NCI-H345 (cell line): ENCODE measurements around the gene FAM209A.
A peak's percentile ranks its signal among the peaks of the same experiment; 100 is the strongest.
"Not testable (repeated sequence)": the region's sequence is repeated elsewhere in the genome, so short reads cannot be mapped to it uniquely, and the experiment has no call there.

Experiments used
- DNase-seq: peaks from one replicate; lab custom pipeline; 2025; lab: John Stamatoyannopoulos, UW

The FAM209A gene

DNA sequence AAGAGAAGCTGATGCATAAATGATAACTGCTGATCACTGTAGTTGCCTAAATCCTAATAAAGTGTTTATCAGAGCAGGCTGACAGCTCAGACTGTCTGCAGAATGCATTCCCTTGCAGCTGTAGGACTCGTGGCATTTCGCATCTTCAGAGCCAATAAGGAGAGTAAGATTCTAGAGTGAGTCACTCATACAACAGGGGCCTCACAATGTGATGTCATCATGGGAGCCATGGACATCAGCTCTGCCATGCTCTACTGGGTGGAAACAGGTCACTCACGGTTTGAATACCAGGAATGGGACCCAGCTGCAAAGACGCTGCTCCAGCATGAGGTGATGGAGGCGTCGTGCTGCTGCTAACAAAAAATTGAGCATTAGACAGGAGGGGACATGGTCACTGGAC is 15.9 kb downstream of the FAM209A start:
- DNase-seq: no peak

DNA sequence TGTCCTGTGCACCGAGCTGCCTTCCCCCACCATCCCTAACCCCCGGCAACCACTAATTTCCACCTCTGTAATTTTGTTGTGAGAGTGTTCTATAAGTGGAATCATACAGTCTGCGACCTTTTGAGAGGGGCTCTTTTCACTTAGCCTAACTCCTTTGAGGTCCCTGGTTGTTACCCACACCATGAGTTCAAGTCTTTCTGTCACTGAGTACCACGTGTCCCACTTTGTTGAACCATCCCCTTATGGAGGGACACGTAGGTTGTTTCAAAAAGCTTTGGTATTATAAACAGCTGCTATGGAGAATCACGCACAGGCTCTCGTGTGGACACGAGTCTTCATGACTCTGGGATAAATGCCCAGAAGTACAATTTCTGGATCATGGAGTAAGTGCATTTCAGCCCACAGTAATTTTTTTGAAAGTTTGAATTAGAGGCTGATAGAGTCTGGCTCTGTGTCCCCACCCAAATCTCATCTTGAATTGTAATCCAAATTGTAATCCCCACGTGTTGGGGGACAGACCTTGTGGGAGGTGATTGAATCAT is 18.0 kb downstream of the FAM209A start:
- no peak for DNase-seq

DNA sequence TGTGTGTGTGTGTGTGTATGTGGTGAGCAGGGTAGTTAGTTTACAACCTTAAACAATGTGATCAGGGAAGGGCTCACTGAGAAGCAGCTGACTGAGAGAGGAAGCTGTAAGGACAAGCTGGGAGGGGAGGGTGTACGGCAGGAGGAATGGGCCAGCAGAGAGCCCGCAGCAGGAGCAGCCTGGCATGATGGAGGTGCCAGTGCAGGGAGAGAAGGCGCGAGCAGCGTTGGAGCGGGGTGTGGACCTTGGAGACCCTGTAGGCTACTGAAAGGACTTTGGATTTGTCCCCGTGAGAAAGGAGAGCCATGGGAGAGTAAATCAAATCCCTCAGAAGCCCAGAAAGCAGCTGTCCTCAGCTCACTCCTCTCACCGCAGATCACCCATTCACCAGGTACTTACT is 27.0 kb downstream of the FAM209A start:
- DNase-seq: no peak

DNA sequence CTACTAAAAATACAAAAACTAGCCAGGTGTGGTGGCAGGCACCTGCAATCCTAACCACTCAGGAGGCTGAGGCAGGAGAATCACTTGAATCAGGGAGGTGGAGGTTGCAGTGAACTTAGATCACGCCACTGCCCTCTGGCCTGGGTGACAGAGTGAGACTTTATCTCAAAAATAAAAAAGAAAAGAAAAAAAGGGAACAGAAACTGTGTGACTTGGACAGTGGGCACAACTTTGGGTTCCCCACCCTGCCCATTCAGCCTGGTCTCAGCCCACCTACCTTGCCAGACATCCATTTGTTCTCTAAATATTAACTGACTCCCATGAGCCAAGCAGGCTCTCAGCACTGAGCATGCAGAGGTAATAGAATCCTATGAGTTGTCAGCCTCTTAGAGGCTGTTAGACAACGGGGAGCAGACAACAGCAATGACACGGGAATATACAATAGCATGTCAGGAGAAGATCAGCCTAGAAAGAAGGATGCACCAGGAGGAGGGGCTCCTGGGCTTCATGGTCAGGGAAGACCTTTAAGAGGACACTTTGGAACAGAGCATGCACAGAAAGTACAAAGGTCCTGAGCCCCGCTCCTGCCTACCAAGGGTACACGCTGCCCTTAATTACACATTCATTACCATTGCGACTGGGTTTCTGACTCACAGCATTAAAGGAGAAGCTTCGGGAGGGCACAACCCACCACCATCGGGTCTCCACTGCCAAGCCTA is 28.5 kb downstream of the FAM209A start:
- DNase-seq: peak; percentile 35

DNA sequence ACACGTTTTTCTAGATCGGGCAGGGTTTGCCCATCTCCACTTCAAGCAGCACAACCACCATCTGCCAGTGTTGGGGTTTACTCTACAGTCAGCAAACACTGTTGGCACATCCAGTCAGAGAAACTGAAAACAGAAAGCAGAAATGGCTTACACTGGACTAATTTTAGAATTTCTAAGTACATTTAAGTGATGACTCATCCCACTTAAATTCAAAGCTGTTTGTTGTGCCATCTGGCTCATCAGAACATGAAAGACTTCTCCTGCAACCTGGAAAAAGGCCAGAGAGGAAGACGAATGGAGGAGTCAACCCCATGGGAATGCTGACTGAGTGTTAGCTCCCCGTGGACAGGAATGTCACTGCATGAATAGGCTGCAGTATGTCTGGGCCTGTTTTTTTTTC is 30.3 kb downstream of the FAM209A start:
- peak; percentile 99 for DNase-seq

DNA sequence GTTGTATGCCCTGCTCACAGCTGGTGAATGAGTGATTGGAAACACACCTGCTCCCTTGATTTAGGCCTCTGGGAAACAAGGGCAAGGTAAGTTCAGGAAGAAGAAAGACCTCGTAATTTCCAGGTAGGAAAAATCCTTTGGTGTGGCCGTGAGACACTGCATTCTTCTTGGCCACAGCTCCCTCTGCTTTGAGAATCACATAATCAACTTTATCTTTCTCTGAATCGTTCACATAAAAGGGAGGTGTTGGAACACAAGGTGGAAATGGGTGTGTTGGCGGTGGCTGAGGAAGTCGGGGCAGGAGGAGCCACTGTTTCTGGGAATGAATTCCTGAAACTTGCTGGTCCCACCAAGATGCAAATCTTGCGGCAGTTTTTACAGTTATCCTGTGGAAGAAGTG is 34.4 kb downstream of the FAM209A start:
- no peak for DNase-seq

DNA sequence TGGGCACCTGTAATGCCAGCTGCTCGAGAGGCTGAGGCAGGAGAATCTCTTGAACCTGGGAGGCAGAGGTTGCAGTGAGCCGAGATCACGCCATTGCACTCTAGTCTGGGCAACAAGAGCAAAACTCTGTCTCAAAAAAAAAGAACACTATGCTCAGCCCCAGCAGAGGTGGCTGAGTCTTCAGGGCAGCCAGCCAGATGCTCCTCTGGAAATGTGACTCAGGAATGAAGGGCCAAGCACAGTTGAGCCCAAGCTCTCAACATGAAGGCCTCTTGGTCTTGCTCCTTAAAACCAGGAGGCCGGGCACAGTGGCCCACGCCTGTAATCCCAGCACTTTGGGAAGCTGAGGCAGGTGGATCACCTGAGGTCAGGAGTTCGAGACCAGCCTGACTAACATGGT is 40.0 kb downstream of the FAM209A start:
- DNase-seq: not testable (repeated sequence)

DNA sequence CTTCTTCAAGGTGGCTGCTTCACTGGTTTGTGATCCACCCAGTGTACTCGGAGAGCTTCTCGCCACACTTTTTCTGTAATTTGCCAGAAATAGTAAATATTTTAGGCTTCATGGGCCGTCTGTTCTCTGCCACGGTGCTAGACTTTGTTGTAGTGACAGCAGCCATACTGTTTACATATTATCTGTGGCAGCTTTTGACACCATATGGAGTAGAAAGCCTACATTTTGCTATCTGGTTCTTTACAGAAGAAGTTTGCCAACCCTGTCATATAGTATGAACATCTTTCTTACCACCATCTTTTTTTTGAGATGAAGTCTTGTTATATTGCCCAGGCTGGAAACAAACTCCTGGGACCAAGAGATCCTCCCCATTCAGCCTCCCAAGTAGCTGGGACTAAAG is 41.0 kb downstream of the FAM209A start:
- no peak for DNase-seq

DNA sequence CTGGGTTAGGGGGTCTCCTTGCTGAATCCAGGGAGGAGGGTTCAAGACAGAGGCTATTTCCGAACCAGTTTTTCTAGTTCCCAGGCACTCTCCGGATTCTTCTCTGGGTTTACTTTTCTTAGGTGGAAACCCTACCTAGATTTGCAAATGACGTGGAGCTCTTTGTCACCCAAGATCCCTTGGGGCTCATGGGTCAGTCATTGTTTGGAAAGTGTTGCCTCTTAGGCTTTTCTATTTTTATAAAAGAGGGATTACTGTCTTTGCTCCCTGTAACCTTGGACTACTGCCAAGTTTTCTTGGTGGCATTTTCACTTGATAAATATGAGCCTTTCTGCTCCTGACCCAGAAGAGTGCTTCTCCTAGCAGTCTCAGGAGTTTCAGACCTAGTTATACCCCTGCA is 42.1 kb downstream of the FAM209A start:
- peak; percentile 77 for DNase-seq

DNA sequence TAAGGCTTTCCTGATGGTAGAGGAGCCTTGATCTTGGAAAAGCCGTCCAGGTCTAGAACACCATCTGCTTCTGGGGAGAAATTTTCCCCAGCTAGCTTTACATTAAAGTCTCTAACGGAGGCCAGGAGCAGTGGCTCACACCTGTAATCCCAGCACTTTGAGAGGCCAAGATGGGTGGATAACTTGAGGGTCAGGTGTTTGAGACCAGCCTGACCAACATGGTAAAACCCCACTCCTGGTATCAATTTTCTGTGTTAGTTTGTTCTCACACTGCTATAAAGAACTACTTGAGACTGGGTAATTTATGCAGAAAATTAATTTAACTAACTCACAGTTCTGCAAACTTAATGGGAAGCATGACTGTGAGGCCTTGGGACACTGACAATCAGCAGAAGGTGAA is 46.3 kb downstream of the FAM209A start:
- DNase-seq: no peak

DNA sequence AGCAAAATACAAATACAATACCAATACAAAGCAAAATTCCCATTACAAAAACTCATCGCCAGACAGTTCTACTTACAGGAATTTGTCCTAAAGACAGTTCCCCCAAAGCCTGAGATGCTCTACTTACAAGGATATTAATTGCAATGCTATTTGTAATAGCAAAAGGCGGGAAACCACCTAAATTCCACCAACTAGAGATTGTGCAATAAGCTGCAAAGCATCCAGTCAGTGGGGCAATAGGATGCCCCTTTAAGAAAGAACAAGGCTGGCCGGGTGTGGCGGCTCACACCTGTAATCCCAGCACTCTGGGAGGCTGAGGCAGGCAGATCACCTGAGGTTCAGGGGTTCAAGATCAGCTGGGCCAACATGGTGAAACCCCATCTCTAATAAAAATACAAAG is 47.6 kb downstream of the FAM209A start:
- DNase-seq: no peak

DNA sequence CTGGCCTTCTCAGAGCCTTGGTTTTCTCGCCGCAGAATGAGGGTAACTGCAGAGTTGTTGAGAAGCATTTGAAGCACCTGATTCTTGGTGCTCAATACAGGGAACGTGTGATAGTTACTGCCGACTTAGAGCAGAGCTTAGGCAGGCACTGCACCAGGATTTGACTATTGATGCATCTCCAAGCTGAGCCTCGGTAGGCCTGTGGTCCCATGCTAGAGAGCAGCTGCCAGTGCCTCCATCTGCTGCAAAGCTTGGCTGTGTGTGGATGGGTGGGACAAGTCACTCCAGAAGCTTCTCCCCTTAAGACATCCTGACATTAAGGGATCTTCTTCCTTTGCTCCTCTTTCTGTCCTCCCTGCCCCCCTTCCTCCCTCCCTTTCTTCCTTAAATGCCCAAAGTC is 49.4 kb downstream of the FAM209A start:
- no peak for DNase-seq

DNA sequence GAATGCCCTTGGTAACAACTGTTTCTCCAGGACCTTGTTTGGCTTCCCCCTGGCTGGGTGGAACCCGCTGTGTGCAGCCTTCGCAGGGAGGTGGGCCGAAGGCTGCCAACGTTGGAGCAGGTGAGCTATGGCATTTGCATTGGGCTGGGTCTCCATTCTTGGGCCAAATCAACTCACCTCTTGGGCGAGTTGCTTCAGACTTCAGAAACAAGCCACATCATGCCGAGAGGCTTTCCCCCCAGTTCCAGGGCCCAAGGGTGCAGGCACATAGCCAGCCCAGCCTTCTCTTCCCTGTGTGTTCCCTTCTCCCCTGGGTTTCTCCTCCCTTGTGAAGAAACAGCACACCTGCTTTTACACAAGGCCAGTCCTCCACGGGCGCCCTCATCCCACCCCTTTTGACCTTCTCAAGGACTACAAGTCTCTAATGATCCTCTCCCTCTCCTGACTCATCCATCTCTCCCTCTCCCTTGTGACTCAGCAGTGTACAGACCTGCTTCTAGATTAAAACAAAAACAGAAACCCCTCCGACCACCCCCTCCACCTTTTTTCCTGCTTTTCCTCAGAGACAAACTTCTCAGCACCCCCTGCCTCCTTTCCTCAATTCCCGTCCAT is 50.1 kb downstream of the FAM209A start:
- no peak for DNase-seq

DNA sequence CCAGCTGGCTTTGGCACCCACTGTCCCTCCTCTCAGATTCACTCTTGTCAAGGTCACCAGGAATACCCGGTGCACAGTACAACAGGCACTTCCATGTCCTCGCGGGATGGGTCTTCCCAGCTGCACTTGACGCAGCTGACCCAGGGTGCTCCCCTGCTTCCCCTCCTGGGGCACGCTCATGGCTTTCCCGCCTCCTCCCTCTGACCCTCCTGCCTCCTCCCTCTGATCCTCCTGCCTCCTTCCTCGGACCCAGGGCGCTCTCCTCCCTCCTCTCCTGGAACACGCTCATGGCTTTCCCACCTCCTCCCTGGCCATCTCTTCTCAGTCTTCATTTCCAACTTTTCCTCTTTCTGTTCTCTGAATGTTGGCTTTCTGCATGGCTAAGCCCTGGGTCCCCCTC is 50.6 kb downstream of the FAM209A start:
- no peak for DNase-seq
